ENCODE measurements around the gene DCLK1. TPM values are rescaled to one million over a fixed set of nuclear protein-coding genes. Genes with fewer than 3 reads are reported as not detected.

The DCLK1 gene
- total RNA-seq, 1 donor from 2014 or later, result 22.4 TPM

DNA sequence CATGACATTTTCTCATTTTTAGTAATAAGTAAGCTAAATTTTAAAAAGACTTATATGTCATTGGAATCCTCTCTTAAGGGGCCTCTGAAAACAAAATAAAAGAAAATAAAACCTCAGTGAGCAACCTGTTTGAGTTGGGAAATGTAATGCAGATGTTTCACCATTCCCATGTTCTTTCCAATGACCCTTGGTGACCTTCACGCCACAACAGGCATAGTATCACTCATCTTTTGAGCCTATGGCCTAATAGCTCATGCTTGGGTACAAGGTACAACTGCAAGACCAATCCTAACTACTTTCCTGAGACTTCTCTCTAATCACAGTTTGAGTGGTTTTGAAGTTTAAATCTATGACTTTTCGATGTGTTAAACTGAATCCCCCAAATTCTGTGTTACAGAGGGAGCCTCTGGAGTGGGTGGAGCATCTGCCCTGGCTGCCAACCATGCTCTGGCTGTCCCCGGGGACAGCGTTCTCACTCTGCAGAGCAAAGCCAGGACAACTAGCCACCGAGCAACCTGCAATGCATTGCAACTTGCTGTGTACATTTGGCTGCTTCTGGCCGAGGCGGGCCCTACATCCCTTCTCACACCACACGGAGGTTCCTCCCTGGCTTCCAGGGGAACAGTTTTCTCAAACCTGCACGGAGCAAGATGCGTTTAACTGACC is 346.8 kb downstream of the DCLK1 start:
- no peak overlapping the region for H3K4me3 Mint-ChIP-seq
- no peaks in the 10 kb centered on the region for H3K27me3 Mint-ChIP-seq (ENCODE audit: low read depth)
- no peaks in the 10 kb centered on the region for H3K9me3 Mint-ChIP-seq
- peaks cover 9% of the 10 kb centered on the region for H3K4me1 Mint-ChIP-seq
- no peak for DNase-seq (ENCODE audit: low read depth, low spot score)
- no peak overlapping the region for H3K27ac Mint-ChIP-seq (ENCODE audit: unreplicated experiment)
- no peaks in the 10 kb centered on the region for H3K36me3 Mint-ChIP-seq (ENCODE audit: low read depth)
- no peak for TF ChIP-seq CTCF (conservative IDR thresholded peaks at IDR 0.05)

DNA sequence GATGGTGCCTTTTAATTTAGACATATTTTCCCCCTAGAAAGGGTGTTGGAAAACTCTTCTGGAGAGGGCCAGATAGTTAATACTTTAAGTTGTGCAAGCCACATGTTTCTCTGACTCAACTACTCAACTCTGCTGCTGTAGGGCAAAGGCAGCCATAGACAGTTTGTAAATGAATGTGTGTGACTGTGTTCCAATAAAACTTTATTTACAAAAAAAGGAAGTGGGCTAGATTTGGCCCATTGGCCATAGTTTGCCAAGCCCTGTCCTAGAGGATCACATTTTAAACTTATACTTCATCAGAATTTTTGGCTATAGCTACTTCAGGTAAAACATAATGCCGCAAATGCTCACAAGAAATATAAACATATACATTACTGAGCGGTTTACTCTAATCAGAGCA is 348.4 kb downstream of the DCLK1 start:
- Mint-ChIP-seq H3K4me1 (peaks cover 2% of the 10 kb centered on the region), H3K27me3 (ENCODE audit: low read depth) (no peaks in the 10 kb centered on the region), H3K9me3 (no peaks in the 10 kb centered on the region), H3K36me3 (ENCODE audit: low read depth) (no peaks in the 10 kb centered on the region), H3K27ac (ENCODE audit: unreplicated experiment) (no peak overlapping the region), H3K4me3 (no peak overlapping the region)
- no peak for DNase-seq (ENCODE audit: low read depth, low spot score)
- TF ChIP-seq CTCF (conservative IDR thresholded peaks at IDR 0.05), result no peak

GRCh38 chr13:35781036-35782000 is 349.9 kb downstream of the DCLK1 start:
- Mint-ChIP-seq H3K4me1 (no peaks in the 10 kb centered on the region), H3K27me3 (ENCODE audit: low read depth) (no peaks in the 10 kb centered on the region)

DNA sequence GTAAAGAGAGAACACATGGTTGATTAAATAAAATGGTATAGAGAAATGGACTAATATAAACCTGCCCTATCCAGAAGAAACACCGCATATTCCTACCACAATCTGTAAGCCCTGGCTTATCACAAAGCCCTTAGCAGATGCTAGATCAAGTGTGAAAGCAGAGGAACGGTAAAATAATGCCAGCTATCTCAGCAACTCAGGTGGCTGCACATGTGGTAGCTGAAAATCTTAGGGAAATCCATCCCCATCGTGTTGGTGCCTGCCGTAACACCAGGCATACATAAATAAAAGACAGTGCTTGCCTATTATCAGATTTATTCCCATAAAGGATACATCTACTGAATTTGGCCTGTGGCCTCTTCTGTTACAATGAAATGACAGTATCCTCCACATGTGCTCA is 350.6 kb downstream of the DCLK1 start:
- H3K27ac Mint-ChIP-seq (ENCODE audit: unreplicated experiment), result no peak overlapping the region
- no peaks in the 10 kb centered on the region for H3K36me3 Mint-ChIP-seq (ENCODE audit: low read depth)
- TF ChIP-seq CTCF (conservative IDR thresholded peaks at IDR 0.05), result no peak
- no peaks in the 10 kb centered on the region for H3K4me1 Mint-ChIP-seq
- no peak for DNase-seq (ENCODE audit: low read depth, low spot score)
- H3K9me3 Mint-ChIP-seq, result no peaks in the 10 kb centered on the region
- H3K27me3 Mint-ChIP-seq (ENCODE audit: low read depth), result no peaks in the 10 kb centered on the region
- H3K4me3 Mint-ChIP-seq, result no peak overlapping the region

More at GRCh38 chr13:35781036-35782000, 349.9 kb downstream of the DCLK1 start:
- Mint-ChIP-seq H3K4me3 (no peak overlapping the region), H3K9me3 (no peaks in the 10 kb centered on the region), H3K36me3 (ENCODE audit: low read depth) (no peaks in the 10 kb centered on the region), H3K27ac (ENCODE audit: unreplicated experiment) (no peak overlapping the region)
- no peak for DNase-seq (ENCODE audit: low read depth, low spot score)
- TF ChIP-seq CTCF (conservative IDR thresholded peaks at IDR 0.05), result no peak

- no peak overlapping the region for H3K27ac Mint-ChIP-seq (ENCODE audit: unreplicated experiment)
- no peaks in the 10 kb centered on the region for H3K9me3 Mint-ChIP-seq
- H3K27me3 Mint-ChIP-seq (ENCODE audit: low read depth), result peaks cover under 1% of the 10 kb centered on the region
- TF ChIP-seq CTCF (conservative IDR thresholded peaks at IDR 0.05), result no peak
- H3K4me1 Mint-ChIP-seq, result peaks cover 5% of the 10 kb centered on the region
- DNase-seq (ENCODE audit: low read depth, low spot score), result no peak
- no peaks in the 10 kb centered on the region for H3K36me3 Mint-ChIP-seq (ENCODE audit: low read depth)
- no peak overlapping the region for H3K4me3 Mint-ChIP-seq
These were observed 359.3 kb downstream of the DCLK1 start for GRCh38 chr13:35771898-35772297.
